PC-9 (cell line): Measurements from ENCODE around the gene SLC24A4. TPM values are rescaled to one million over a fixed set of nuclear protein-coding genes. Genes with fewer than 3 reads are reported as not detected.

Experiments
- BruUV-seq: library from RNA; stranded (reverse); fragments of 400-500 nt; replicated peaks from 2 replicates; lab custom pipeline; 2021; lab: Mats Ljungman, UMichigan
- CTCF ChIA-PET: fragments of 300-600 bp; sonication (Branson Sonifier 250); formaldehyde crosslinking; loops from one replicate; lab custom pipeline; 2022; ENCODE audit warnings: antibody characterized with exemption; lab: Charles Lee
- POLR2A ChIA-PET: fragments of 300-600 bp; sonication (Branson Sonifier 250); formaldehyde crosslinking; loops from one replicate; lab custom pipeline; 2022; ENCODE audit warnings: antibody characterized with exemption; ENCODE audit not compliant: unreplicated experiment; lab: Charles Lee
- DNase-seq, 2 experiments: peaks; one replicate each; pipeline versions ENCODE4 v3.0.0 to v3.0.0-alpha.2; 2015 to 2022; ENCODE audit warnings: mixed read lengths in 1 of 2
- H2AFZ ChIP-seq: fragments of 200-600 bp; sonication (generic); 2 replicates; pipeline ENCODE4 v1.8.1; 2017; ENCODE audit warnings: antibody characterized with exemption
- H3F3A ChIP-seq: fragments of 200-600 bp; sonication (generic); 2 replicates; pipeline ENCODE4 v1.8.1; 2017; ENCODE audit warnings: antibody characterized with exemption, mild to moderate bottlenecking, low read depth; ENCODE audit not compliant: insufficient read depth
- H3K27ac ChIP-seq: fragments of 200-600 bp; sonication (generic); 2 replicates; pipeline ENCODE4 v1.6.1; 2016; ENCODE audit warnings: mixed run types
- H3K27me3 ChIP-seq: fragments of 200-600 bp; sonication (generic); 2 replicates; pipeline ENCODE4 v1.6.1; 2016; ENCODE audit warnings: low read depth, mixed run types; ENCODE audit not compliant: insufficient read depth
- H3K36me3 ChIP-seq: fragments of 200-600 bp; sonication (generic); 2 replicates; pipeline ENCODE4 v1.6.1; 2016; ENCODE audit warnings: low read depth, mixed run types
- H3K4me1 ChIP-seq: fragments of 200-600 bp; sonication (generic); replicated peaks from 2 replicates; pipeline ENCODE4 v1.6.1; 2016; ENCODE audit warnings: mixed run types; ENCODE audit not compliant: insufficient read depth
- H3K4me2 ChIP-seq: fragments of 200-600 bp; sonication (generic); 2 replicates; pipeline ENCODE4 v1.6.1; 2017; ENCODE audit warnings: mixed run types
- H3K4me3 ChIP-seq: fragments of 200-600 bp; sonication (generic); 2 replicates; pipeline ENCODE4 v1.6.1; 2016; ENCODE audit warnings: mixed run types
- H3K79me2 ChIP-seq: fragments of 200-600 bp; sonication (generic); 2 replicates; pipeline ENCODE4 v1.6.1; 2017; ENCODE audit warnings: low read depth, mixed run types
- H3K9me2 ChIP-seq: fragments of 200-600 bp; sonication (generic); 2 replicates; pipeline ENCODE4 v1.8.1; 2017; ENCODE audit warnings: mild to moderate bottlenecking; ENCODE audit not compliant: insufficient read depth
- H3K9me3 ChIP-seq: fragments of 200-600 bp; sonication (generic); 2 replicates; pipeline ENCODE4 v1.8.1; 2016; ENCODE audit warnings: low read depth; ENCODE audit not compliant: insufficient read depth
- H4K20me1 ChIP-seq: fragments of 200-600 bp; sonication (generic); 2 replicates; pipeline ENCODE4 v1.8.1; 2017; ENCODE audit not compliant: insufficient read depth
- EZH2 ChIP-seq: fragments of 200-600 bp; sonication (generic); IDR thresholded peaks from 2 replicates; pipeline ENCODE4 v1.8.0; 2017; ENCODE audit warnings: antibody characterized with exemption, low read depth
- intact Hi-C: fragments of 100-400 bp; cut with micrococcal nuclease; formaldehyde crosslinking; loops from one replicate; pipeline ENCODE4 v1.10.0; 2022; ENCODE audit not compliant: unreplicated experiment
- total RNA-seq: library from RNA; stranded (reverse); gene quantifications from 2 replicates; pipeline ENCODE4 v1.2.3, GENCODE V29; 2021
- TF ChIP-seq, protein P1 (sequence below): fragments of 200-600 bp; sonication (generic); conservative IDR thresholded peaks from 2 replicates; pipeline ENCODE4 v1.6.1; 2017; ENCODE audit warnings: mixed run types, antibody characterized with exemption, mild to moderate bottlenecking, moderate library complexity

The SLC24A4 gene
- total RNA-seq, 1 experiment from 2014 or later, result not detected

DNA sequence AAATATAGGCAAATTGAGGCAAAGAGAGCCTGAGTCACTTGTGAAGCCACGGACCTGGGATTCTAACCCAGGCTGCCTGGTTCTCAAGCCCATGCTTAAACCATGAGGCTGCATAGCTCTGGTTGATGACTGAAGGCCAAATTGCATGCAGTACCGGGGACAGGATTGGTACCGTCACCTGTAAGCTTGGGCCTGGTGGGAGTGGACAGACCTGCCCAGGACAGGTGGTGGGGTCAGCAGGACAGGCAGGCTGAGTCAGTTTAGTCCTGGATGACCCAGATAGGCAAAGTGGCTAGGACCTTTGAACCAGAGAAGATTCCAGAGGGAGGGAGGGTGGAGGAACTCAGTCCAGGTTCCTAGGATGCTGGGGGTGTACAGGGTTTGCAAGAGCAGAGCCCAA lies 216.5 kb downstream of the SLC24A4 start:
- H3K9me3 ChIP-seq, result no peaks in the 10 kb centered on the region
- peaks cover 30% of the 10 kb centered on the region for H3K4me1 ChIP-seq
- POLR2A ChIA-PET, result no interaction called here
- CTCF ChIA-PET, result no interaction called here
- no peak overlapping the region for H3K4me3 ChIP-seq
- no peak for DNase-seq
- H3K27me3 ChIP-seq, result no peaks in the 10 kb centered on the region
- H3K36me3 ChIP-seq, result no peaks in the 10 kb centered on the region
- no peak overlapping the region for H3K27ac ChIP-seq
- intact Hi-C loops, result no loop called here
- no peaks in the 10 kb centered on the region for H3K9me2 ChIP-seq
- TF ChIP-seq, protein P1, sequence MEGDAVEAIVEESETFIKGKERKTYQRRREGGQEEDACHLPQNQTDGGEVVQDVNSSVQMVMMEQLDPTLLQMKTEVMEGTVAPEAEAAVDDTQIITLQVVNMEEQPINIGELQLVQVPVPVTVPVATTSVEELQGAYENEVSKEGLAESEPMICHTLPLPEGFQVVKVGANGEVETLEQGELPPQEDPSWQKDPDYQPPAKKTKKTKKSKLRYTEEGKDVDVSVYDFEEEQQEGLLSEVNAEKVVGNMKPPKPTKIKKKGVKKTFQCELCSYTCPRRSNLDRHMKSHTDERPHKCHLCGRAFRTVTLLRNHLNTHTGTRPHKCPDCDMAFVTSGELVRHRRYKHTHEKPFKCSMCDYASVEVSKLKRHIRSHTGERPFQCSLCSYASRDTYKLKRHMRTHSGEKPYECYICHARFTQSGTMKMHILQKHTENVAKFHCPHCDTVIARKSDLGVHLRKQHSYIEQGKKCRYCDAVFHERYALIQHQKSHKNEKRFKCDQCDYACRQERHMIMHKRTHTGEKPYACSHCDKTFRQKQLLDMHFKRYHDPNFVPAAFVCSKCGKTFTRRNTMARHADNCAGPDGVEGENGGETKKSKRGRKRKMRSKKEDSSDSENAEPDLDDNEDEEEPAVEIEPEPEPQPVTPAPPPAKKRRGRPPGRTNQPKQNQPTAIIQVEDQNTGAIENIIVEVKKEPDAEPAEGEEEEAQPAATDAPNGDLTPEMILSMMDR, result no peak
- TF ChIP-seq EZH2, result no peak
- H3K79me2 ChIP-seq, result peaks cover 80% of the 10 kb centered on the region
- no peak overlapping the region for H3K4me2 ChIP-seq
- no peak overlapping the region for H2AFZ ChIP-seq
- peaks cover 24% of the 10 kb centered on the region for H3F3A ChIP-seq
- no TSS peak for BruUV-seq
- H4K20me1 ChIP-seq, result no peaks in the 10 kb centered on the region; the same call in 1 of the 2 replicates

DNA sequence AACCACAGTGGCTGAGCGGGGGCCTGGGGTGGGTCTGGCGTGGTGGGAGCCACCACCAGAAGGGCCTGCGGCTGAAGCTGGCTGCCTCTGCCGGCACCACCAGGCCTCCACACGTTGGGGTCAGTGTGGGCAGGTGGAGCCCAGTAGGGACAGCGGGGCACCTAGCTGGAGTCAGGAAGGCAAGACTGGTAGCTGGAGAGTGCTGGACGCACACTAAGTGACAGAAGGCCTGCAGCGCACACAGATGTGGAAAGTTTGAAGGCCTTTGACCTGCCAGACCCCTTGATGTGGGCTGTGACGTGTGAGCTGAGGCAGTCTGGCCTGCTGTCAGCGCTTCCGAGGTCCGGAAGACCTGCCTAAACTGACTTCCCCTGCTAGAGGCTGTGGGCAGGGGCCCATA lies 216.9 kb downstream of the SLC24A4 start:
- Histone ChIP-seq H2AFZ (no peak overlapping the region), H3K27ac (peak overlapping the region; percentile 52), H3K9me2 (no peaks in the 10 kb centered on the region), H3K27me3 (no peaks in the 10 kb centered on the region), H3K9me3 (no peaks in the 10 kb centered on the region), H3K79me2 (peaks cover 82% of the 10 kb centered on the region), H3F3A (peaks cover 24% of the 10 kb centered on the region), H3K4me1 (peaks cover 30% of the 10 kb centered on the region), H3K4me2 (peak overlapping the region; percentile 64; the same call in 1 of the 2 replicates), H4K20me1 (no peaks in the 10 kb centered on the region; the same call in 1 of the 2 replicates), H3K4me3 (no peak overlapping the region), H3K36me3 (no peaks in the 10 kb centered on the region)
- no TSS peak for BruUV-seq
- TF ChIP-seq, protein P1, result no peak
- no peak for TF ChIP-seq EZH2
- no peak for DNase-seq
- intact Hi-C loops, result no loop called here
- POLR2A ChIA-PET, result no interaction called here
- CTCF ChIA-PET, result no interaction called here

DNA sequence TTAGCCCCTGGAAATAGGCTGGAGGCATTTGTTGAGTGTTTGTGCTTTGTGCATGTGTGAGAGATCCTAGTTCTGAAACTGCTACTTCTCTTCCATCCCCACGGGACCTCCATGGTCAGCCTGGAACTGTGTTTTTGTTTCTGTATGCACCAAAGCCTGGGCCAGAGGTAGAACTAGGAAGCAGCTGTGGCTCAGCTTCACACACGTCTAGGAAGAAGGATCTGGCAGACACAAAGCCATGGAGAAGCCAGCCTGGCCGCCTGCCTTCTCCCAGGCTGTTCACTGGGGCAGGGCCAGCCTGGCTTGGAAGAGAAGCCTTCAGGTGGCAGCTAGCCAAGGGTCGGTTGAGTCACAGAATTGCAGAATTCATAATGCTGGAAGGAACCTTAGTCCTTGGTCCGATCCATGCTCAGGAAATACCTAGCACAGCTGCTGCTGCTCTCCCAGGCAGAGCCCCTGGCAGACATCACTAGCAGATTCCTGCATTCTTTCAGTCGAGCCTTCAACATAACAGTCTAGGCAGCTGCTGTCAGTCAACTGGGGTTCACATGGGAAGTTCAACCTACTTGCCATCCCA lies 217.6 kb downstream of the SLC24A4 start:
- intact Hi-C loops, result no loop called here
- POLR2A ChIA-PET, result no interaction called here

More for the DNA sequence above, 217.6 kb downstream of the SLC24A4 start:
- H2AFZ ChIP-seq, result no peak overlapping the region
- H3K4me3 ChIP-seq, result no peak overlapping the region
- H4K20me1 ChIP-seq, result no peaks in the 10 kb centered on the region; the same call in 1 of the 2 replicates
- no peak for TF ChIP-seq EZH2
- TF ChIP-seq, protein P1, result no peak
- peak overlapping the region; percentile 64 for H3K4me2 ChIP-seq
- peak overlapping the region; percentile 52 for H3K27ac ChIP-seq
- H3K9me2 ChIP-seq, result no peaks in the 10 kb centered on the region
- H3F3A ChIP-seq, result peaks cover 24% of the 10 kb centered on the region
- DNase-seq, result peak; percentile 79 to 81
- H3K79me2 ChIP-seq, result peaks cover 83% of the 10 kb centered on the region
- no peaks in the 10 kb centered on the region for H3K27me3 ChIP-seq
- no peaks in the 10 kb centered on the region for H3K36me3 ChIP-seq
- H3K4me1 ChIP-seq, result peaks cover 30% of the 10 kb centered on the region
- no peaks in the 10 kb centered on the region for H3K9me3 ChIP-seq
- no TSS peak for BruUV-seq
- CTCF ChIA-PET, result no interaction called here
